Muscle layer of colon (tissue), 2 donors: ENCODE data around the gene KRTAP3-2.

ENCODE experiments used
- H3K27ac ChIP-seq: one replicate; pipeline ENCODE4 v1.7.0; 2013; ENCODE audit warnings: low read depth, mild to moderate bottlenecking, low read length, moderate library complexity
- H3K27me3 ChIP-seq, 2 donors: one replicate each; pipeline ENCODE4 v1.7.0; 2013; ENCODE audit warnings: low read length in 2 of 2, mild to moderate bottlenecking in 2 of 2; ENCODE audit not compliant: insufficient read depth in 2 of 2, control insufficient read depth in 1 of 2
- H3K36me3 ChIP-seq: one replicate; pipeline ENCODE4 v1.7.0; 2013; ENCODE audit warnings: mild to moderate bottlenecking, low read length; ENCODE audit not compliant: insufficient read depth
- H3K4me1 ChIP-seq: one replicate; pipeline ENCODE4 v1.7.0; 2013; ENCODE audit warnings: mild to moderate bottlenecking, low read length; ENCODE audit not compliant: insufficient read depth
- H3K4me3 ChIP-seq, 2 donors: one replicate each; pipeline ENCODE4 v1.7.0; 2013; ENCODE audit warnings: low read length in 2 of 2, low read depth in 1 of 2, mild to moderate bottlenecking in 1 of 2, moderate library complexity in 1 of 2
- H3K9ac ChIP-seq: one replicate; pipeline ENCODE4 v1.7.0; 2013; ENCODE audit warnings: low read length
- H3K9me3 ChIP-seq: one replicate; pipeline ENCODE4 v1.7.0; 2013; ENCODE audit warnings: mild to moderate bottlenecking, low read length
- donor health status: abdominal sarcoma.
- donor health status: Adenocarcinoma of cecum.

The KRTAP3-2 gene

DNA sequence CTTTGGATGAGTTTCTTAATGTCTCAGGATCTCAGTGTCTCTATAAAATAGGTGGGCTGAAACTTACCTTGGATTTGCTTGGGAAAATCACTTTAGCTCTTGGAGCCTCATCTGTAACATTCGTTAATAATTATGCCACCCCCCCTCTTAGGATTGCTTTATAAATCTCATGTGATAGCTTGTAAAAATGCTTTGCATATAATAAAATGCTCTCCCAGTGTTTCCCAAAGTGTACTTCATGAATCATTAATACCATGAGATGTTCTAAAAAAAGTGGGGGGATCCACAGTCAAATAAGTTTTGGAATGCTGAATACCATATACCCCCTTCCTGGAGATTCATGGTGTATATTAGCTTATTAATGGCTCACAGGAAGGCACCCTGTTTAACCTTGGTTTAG lies 38.1 kb downstream of the KRTAP3-2 start:
- no peak overlapping the region for H3K27ac ChIP-seq
- H3K9ac ChIP-seq: no peak overlapping the region
- no peaks in the 10 kb centered on the region for H3K36me3 ChIP-seq
- no peaks in the 10 kb centered on the region for H3K4me1 ChIP-seq
- no peaks in the 10 kb centered on the region for H3K27me3 ChIP-seq
- no peaks in the 10 kb centered on the region for H3K9me3 ChIP-seq
- H3K4me3 ChIP-seq: no peak overlapping the region

DNA sequence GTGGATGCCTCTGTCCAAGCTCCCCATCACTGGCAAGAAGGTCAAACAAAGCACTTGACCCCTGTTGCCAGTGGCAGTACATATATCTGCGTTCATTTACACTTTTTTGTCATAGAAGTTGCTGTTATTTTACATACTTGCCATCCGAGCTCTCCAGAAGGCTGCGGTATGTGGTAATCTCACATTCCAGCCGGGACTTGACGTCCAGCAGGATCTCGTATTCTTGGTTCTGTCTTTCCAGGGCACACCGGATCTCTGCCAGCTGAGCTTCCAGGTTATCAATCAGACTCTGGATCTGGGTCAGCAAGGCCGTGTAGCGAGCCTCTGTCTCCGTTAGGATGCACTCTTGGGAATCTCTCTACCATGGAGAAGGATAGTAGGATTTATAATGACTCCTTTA lies 39.6 kb downstream of the KRTAP3-2 start:
- no peak overlapping the region for H3K9ac ChIP-seq
- H3K36me3 ChIP-seq: no peaks in the 10 kb centered on the region
- no peaks in the 10 kb centered on the region for H3K27me3 ChIP-seq
- H3K4me3 ChIP-seq: no peak overlapping the region
- H3K27ac ChIP-seq: no peak overlapping the region
- H3K9me3 ChIP-seq: no peaks in the 10 kb centered on the region
- no peaks in the 10 kb centered on the region for H3K4me1 ChIP-seq

DNA sequence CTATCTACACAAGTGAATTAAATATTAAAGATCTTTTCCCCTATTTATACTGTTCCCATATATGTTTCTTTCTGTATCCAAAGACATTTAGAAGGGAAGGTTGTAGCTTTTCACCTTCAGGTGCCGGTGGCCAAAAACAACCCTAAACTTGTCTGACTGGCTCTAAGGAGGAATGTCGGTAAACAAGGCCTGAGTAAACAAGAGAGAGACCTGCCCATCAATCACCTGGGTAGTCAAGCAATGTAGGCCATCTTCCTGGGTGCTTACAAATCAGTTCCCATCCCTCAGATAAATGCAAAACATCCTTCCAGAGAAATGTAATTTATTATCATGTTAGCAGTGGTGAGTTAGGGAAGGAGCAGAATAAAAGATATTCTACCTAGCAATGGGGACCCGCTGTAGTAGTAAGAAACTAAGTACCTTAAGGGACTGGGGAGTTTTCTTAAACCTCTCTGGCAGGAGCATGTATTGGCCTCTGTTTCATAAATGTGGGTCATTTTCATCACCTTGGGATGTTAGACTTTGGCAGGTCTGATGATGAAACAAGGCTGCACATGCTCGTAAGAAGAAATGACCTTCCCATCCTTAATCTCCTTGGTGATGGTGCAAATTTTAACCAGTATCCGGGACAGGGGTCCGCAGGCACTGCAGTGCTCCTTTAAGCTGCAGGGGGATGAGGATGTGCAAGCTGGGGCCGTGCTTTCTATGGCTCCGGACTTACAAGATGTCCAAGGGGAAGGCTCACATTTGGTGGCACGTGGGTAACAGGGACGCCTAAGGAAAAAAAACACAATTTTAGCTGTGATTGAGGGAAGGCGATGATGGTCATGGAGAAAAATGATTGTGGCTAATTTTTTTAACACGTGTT lies 41.4 kb downstream of the KRTAP3-2 start:
- H3K9ac ChIP-seq: no peak overlapping the region
- no peak overlapping the region for H3K27ac ChIP-seq
- H3K4me1 ChIP-seq: no peaks in the 10 kb centered on the region
- no peaks in the 10 kb centered on the region for H3K36me3 ChIP-seq
- no peaks in the 10 kb centered on the region for H3K27me3 ChIP-seq
- H3K9me3 ChIP-seq: no peaks in the 10 kb centered on the region
- no peak overlapping the region for H3K4me3 ChIP-seq

DNA sequence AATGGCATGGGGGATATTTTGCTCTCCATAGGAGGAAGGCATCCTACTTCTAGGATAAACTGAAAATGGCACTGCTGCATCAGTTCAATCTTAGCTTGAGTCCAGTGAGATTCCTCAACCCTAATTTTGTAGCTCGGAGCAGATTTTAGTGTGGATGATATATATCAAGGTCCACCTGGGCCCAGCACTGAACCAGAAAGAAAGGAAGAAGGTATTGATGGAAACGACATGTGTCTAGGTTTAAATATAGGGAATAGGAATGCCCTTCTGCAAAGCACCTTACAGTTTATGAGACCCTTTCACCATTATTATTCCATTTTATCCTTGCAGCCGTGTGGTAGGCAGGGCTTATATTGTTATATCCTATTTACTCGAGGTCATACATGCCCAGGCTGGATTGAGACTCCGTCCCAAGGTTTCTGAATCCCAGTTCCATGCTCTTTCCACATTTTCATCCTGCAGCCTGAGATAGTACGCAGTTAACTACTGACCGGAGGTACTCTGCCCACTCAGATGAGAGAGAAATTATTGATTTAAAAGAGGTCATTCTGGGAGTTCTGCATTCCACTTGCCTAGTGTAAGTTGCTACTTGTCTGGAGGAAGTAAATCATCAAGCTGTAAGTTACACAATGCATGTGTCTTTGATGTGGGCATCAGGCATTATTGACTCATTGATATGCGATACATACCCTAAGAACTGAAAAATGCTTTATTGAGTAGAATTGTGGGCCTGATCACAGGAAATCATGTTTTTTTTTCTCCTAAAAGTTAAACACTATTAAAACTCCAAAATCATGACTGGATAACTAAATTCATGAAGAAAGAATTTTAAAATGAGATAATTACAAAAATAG lies 43.1 kb downstream of the KRTAP3-2 start:
- H3K36me3 ChIP-seq: no peaks in the 10 kb centered on the region
- no peaks in the 10 kb centered on the region for H3K4me1 ChIP-seq
- no peak overlapping the region for H3K27ac ChIP-seq
- no peak overlapping the region for H3K9ac ChIP-seq
- no peak overlapping the region for H3K4me3 ChIP-seq
- H3K9me3 ChIP-seq: no peaks in the 10 kb centered on the region
- no peaks in the 10 kb centered on the region for H3K27me3 ChIP-seq

DNA sequence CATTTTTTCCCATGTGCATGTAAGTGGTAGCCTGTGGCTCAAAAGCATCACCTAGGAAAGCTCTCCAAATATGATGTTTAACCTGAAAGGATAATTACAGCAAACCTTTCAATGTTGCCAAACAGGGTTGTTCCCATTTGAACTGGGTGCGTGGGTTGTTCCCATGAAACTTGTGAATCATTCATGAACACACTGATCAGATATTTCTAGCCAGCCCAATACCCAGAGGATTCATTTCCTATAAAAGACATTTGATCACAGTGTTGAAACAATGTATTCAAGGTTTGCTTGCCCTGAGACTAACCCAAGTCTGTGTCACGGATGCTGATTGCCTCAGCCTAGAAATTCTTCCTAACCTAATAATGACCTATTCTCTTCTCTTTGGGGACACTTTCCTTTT lies 45.8 kb downstream of the KRTAP3-2 start:
- no peak overlapping the region for H3K4me3 ChIP-seq
- no peaks in the 10 kb centered on the region for H3K9me3 ChIP-seq
- no peak overlapping the region for H3K9ac ChIP-seq
- H3K36me3 ChIP-seq: no peaks in the 10 kb centered on the region
- no peaks in the 10 kb centered on the region for H3K27me3 ChIP-seq
- H3K27ac ChIP-seq: no peak overlapping the region
- H3K4me1 ChIP-seq: no peaks in the 10 kb centered on the region

DNA sequence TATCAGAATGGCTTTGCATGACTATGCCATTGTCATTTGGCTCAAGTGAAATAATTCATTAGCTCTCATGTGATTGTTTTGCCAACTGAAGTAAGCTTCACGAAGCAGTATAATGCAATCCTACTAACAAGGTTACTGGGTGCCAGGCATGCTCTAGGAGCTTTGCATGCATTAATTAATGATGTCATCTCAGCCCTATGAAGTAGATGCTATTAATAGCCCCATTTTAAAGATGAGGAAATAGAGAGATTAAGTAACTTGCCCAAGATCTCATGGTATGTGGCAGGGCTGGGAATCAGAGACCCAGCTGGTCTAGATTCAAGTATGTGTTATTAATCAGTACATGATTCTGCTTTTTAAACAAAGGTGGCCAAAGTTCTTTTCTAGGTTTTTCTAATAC lies 47.0 kb downstream of the KRTAP3-2 start:
- Histone ChIP-seq H3K27me3 (peaks cover 0 to 4% of the 10 kb centered on the region in 2 donors), H3K27ac (no peak overlapping the region), H3K36me3 (no peaks in the 10 kb centered on the region), H3K9ac (no peak overlapping the region), H3K4me1 (no peaks in the 10 kb centered on the region), H3K4me3 (no peak overlapping the region), H3K9me3 (no peaks in the 10 kb centered on the region)

DNA sequence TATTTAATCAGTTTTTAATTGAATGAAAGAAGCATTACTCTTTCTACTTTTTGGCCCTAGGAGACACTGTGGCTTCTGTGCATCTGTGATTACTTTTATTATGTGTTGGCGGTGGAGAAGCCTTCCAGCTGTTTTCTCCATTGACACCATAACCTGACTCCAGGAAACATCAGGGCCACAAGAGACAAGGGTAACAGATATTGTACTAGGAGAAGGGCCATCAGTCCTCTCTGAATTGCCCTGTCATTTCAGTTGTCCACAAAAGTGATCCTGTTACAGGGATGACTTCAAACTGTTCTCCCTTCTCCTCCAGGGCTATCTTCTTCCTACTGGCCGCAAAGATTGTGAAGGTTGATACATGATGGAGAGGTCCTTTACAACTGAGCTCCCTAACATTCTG lies 47.6 kb downstream of the KRTAP3-2 start:
- no peaks in the 10 kb centered on the region for H3K4me1 ChIP-seq
- peaks cover 0 to 4% of the 10 kb centered on the region in 2 donors for H3K27me3 ChIP-seq

DNA sequence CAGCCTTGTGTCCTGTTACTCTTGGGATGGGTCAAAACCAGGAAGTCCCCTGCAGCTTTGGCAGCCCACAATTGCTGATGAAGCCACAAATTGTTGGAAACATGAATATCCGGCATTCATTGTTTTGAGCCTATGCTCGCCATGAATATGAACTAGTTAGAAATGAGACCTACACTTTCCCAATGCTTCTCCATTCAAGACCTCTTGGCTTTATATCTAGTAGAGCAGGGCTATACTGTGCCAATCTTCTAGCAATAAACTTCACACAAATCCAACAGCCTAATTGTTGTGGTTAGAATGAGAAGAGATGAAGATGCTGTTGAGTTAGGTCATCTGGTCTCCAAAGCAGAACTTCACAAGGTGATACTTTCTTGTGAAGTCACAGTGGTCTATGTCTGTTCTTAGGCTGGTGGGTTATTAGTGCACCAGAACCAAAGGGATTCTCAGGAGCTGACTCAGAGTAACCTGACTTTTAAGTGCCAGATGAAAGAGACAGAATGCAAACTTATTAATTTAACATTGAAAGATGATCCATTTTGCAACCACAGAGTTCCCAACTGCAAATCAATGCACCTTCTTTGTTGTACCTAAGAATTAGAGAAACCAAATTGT lies 48.6 kb downstream of the KRTAP3-2 start:
- peaks cover 0 to 4% of the 10 kb centered on the region in 2 donors for H3K27me3 ChIP-seq
- no peaks in the 10 kb centered on the region for H3K36me3 ChIP-seq
- no peaks in the 10 kb centered on the region for H3K9me3 ChIP-seq
- no peak overlapping the region for H3K27ac ChIP-seq
- H3K4me3 ChIP-seq: no peak overlapping the region
- H3K4me1 ChIP-seq: no peaks in the 10 kb centered on the region
- no peak overlapping the region for H3K9ac ChIP-seq

More for the DNA sequence above, 47.6 kb downstream of the KRTAP3-2 start:
- H3K27ac ChIP-seq: no peak overlapping the region
- no peak overlapping the region for H3K4me3 ChIP-seq
- no peaks in the 10 kb centered on the region for H3K36me3 ChIP-seq
- no peaks in the 10 kb centered on the region for H3K9me3 ChIP-seq
- no peak overlapping the region for H3K9ac ChIP-seq

DNA sequence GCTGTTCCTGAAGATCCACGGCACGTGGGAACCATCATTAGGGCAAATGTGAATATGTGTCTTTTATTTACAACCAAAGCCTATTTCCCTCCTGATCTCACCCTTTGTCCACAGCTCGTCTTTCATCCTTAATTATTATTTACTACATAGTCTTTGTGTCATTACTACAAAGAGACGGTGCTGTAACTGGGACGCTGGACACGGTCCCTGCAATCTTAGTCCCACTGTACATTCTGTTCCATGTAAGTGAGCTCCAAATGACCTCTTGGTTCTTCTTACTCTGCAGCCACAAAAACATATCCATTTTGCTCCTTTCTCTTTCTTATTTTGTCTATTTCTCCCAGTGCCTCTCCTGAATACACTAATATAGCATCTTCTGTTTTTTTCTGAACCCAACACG lies 49.5 kb downstream of the KRTAP3-2 start:
- Histone ChIP-seq H3K27ac (no peak overlapping the region), H3K4me3 (no peak overlapping the region), H3K27me3 (peaks cover 0 to 4% of the 10 kb centered on the region in 2 donors), H3K4me1 (no peaks in the 10 kb centered on the region), H3K36me3 (no peaks in the 10 kb centered on the region), H3K9me3 (no peaks in the 10 kb centered on the region), H3K9ac (no peak overlapping the region)

DNA sequence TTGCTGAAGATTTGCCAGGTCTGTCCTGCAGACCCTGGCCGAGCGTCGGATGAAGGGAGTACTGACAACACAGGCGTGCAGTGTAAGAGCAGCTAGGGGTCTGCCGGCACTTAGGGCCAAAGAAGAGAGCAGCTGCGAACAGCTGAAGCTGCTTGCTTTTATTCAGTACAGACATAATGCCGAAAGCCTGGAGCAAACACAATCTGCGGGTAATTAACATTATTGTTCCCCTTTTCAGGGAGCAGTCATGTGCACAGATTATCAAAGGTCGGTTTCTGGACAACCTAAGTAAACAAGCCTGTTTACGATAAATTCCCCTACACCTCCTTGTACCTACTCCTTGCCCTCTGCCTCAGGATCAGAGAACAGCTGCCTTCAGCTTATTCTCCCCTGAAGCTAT lies 50.3 kb downstream of the KRTAP3-2 start:
- peaks cover 0 to 4% of the 10 kb centered on the region in 2 donors for H3K27me3 ChIP-seq
- H3K27ac ChIP-seq: no peak overlapping the region
- no peaks in the 10 kb centered on the region for H3K9me3 ChIP-seq
- H3K4me3 ChIP-seq: no peak overlapping the region
- H3K9ac ChIP-seq: no peak overlapping the region
- no peaks in the 10 kb centered on the region for H3K4me1 ChIP-seq
- no peaks in the 10 kb centered on the region for H3K36me3 ChIP-seq
